ENCODE data around the gene GMPPA. TPM values are rescaled to one million over a fixed set of nuclear protein-coding genes. Genes with fewer than 3 reads are reported as not detected.
A peak's percentile ranks its signal among the peaks of the same experiment; 100 is the strongest.

The GMPPA gene
- total RNA-seq, 1 donor from 2014 or later: 21.6 TPM

GRCh38 chr2:219465659-219466561 is 32.8 kb upstream of the GMPPA start:
- ATAC-seq: no peak
- intact Hi-C loops (cut with micrococcal nuclease): loop anchor here (10.0 kb wide), 1 partner anchor 69 kb away; no protein-coding TSS in a partner anchor
- DNase-seq: peak; percentile 32

DNA sequence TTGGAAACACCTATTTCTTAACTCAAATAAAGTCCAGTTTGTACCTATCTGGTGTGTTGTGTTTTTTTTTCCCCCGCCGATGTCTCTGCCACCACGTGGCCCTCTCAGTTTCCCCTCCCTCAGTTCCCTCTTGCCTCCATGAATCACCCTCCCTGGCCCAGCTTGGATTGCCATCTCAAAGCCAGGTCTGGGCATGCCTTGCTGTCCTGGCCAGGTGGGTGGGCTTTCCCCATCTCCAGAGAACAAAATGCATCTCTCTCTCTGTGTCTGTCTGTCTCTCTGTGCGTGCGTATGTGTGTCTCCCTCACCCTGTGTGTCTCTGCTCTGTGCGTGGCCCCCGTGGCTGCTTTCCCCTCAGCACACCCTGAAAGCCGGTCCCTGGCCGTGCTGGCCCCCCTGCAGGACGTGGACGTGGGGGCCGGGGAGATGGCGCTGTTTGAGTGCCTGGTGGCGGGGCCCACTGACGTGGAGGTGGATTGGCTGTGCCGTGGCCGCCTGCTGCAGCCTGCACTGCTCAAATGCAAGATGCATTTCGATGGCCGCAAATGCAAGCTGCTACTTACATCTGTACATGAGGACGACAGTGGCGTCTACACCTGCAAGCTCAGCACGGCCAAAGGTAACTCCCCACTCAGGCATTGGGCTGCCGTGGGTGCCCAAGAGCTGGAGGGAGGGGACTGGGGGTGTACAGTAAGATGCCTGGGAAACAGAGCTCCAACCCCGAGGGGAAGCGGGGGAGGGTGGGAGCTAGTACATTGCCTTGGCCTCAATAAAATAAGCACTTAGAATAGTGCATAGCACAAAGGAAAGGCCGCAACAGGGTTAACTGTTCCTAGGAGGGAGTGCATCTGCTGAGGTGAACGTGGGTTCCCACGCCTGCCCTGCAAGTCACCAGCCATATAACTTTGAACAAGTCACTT is 31.6 kb upstream of the GMPPA start:
- intact Hi-C loops (cut with micrococcal nuclease): loop anchor here (10.0 kb wide), 1 partner anchor 68 kb away; no protein-coding TSS in a partner anchor
- peak; percentile 23 for DNase-seq
- ATAC-seq: no peak

DNA sequence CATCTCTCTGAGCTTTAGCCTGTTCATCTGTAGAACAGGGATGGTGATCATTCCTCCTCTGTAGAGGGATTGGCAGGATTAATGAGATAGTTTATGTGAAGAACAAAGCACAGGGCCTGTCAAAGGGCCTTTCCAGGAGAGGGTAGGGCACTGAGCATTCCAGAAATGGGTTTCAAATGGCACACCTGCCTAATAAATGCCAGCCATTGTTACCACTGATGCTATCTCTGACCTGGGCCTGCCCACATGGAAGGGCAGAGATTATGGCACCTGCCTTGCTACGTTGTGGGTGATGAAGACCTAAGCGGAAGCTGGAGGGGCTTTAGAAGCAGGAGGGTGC is 31.0 kb upstream of the GMPPA start:
- intact Hi-C loops (cut with micrococcal nuclease): loop anchor here (10.0 kb wide), 1 partner anchor 67 kb away; no protein-coding TSS in a partner anchor
- ATAC-seq: no peak
- no peak for DNase-seq

DNA sequence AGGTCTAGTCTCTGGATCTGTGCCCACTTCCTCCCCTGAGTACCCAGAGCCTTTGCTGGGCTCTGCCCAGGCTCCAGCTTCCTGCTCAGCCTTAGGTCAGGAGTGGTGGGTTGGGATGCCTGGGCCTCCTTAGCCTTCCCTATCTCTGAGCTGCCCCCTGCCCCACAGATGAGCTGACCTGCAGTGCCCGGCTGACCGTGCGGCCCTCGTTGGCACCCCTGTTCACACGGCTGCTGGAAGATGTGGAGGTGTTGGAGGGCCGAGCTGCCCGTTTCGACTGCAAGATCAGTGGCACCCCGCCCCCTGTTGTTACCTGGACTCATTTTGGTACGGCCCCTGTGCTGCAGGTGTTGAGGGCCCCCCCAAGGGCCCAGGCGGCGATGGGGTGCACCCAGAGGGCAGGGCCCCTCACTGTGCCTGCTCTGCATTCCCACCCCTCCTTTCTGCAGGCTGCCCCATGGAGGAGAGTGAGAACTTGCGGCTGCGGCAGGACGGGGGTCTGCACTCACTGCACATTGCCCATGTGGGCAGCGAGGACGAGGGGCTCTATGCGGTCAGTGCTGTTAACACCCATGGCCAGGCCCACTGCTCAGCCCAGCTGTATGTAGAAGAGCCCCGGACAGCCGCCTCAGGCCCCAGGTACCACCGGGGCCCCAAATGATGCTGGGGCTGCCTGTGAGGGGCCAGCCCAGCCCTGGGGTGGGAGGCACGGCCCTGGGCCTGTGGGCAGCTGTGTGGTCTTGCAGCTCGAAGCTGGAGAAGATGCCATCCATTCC is 30.1 kb upstream of the GMPPA start:
- intact Hi-C loops (cut with micrococcal nuclease): loop anchor here (10.0 kb wide), 1 partner anchor 66 kb away; no protein-coding TSS in a partner anchor
- ATAC-seq (no peak), DNase-seq (no peak)

DNA sequence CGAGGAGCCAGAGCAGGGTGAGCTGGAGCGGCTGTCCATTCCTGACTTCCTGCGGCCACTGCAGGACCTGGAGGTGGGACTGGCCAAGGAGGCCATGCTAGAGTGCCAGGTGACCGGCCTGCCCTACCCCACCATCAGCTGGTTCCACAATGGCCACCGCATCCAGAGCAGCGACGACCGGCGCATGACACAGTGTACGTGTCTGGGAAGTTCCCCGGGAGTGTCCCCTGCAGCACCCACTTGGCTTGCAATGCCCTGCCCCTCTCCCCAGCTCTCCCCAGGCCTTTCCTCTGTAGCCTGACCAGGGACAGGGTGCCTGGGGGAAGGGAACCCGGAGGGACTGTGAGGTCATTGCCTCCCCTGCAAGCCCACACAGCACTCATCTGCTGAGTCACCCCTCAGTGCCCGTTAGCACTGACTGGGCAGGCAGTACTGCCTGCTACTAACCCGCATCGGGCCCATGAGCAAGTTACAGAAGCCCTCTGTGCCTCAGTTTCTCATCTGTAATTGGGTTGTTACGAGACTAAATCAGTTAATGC is 29.4 kb upstream of the GMPPA start:
- intact Hi-C loops (cut with micrococcal nuclease): loop anchor here (10.0 kb wide), 1 partner anchor 66 kb away; no protein-coding TSS in a partner anchor
- ATAC-seq (peak; percentile 56), DNase-seq (no peak)

GRCh38 chr2:219470429-219470828 is 28.3 kb upstream of the GMPPA start:
- ATAC-seq (peak; percentile 62), DNase-seq (no peak)
- intact Hi-C loops (cut with micrococcal nuclease): no loop called here

DNA sequence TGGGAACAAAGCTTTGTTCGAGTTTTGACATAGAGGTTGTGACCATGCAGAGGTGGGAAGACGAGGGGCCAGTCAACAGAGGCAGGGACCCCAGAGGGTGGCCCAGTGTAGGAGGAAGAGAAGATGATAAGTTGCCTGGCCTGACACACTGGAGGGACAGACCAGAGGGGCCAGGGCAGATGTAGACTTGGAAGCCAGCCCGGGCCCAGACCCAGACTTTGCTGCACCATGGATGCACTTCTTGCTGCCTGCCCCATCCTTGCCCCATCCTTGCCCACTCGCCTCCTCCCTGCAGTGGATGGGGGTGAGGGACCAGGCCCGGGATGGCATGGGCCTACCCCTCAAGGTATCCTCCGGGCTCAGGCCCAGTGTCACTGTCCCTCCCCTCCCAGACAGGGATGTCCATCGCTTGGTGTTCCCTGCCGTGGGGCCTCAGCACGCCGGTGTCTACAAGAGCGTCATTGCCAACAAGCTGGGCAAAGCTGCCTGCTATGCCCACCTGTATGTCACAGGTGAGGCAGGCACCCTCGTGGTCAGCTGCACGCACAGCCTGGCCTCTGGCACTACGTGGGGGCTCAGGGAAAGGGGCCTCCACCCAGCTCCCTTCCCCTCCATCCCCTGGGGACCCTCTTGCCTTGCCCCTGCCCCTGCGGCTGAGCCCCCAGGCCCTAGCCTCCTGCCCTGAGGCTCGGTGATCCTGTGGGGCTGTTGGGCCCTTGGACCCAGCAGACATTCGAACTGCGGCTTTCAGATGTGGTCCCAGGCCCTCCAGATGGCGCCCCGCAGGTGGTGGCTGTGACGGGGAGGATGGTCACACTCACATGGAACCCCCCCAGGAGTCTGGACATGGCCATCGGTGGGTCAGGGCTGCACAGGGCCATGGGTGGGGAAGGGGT is 27.0 kb upstream of the GMPPA start:
- ATAC-seq (no peak), DNase-seq (no peak)
- intact Hi-C loops (cut with micrococcal nuclease): no loop called here

DNA sequence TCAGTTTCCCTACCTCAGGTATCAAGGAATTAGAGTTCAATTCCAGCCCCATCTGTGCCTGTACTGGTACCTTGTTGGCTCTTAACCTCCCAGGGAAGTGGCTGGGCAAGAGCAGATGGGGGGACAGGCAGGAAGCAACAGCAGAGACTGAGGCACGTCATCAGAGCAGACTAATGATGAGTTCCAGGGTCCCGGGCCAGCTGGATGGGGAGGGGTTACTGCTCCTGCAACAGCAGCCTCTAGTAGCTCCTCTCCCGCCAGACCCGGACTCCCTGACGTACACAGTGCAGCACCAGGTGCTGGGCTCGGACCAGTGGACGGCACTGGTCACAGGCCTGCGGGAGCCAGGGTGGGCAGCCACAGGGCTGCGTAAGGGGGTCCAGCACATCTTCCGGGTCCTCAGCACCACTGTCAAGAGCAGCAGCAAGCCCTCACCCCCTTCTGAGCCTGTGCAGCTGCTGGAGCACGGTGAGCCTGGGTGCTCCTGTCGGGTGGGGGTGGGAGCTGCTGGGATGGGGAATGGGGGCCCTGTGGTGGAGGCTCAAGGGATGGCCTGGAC is 26.0 kb upstream of the GMPPA start:
- ATAC-seq: no peak
- intact Hi-C loops (cut with micrococcal nuclease): no loop called here
- no peak for DNase-seq

DNA sequence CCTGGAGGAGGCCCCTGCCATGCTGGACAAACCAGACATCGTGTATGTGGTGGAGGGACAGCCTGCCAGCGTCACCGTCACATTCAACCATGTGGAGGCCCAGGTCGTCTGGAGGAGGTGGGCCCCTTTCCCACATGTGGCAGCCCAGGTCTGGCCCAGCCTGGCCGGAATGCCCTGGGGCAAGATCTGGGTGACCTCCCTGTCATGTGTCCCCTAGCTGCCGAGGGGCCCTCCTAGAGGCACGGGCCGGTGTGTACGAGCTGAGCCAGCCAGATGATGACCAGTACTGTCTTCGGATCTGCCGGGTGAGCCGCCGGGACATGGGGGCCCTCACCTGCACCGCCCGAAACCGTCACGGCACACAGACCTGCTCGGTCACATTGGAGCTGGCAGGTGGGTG is 25.2 kb upstream of the GMPPA start:
- no peak for ATAC-seq
- intact Hi-C loops (cut with micrococcal nuclease): no loop called here
- no peak for DNase-seq

- ATAC-seq (no peak), DNase-seq (no peak)
- intact Hi-C loops (cut with micrococcal nuclease): no loop called here
These were observed 24.2 kb upstream of the GMPPA start for GRCh38 chr2:219474285-219475060.

- no peak for DNase-seq
- intact Hi-C loops (cut with micrococcal nuclease): no loop called here
- ATAC-seq: peak; percentile 42
These were observed 23.4 kb upstream of the GMPPA start for GRCh38 chr2:219475278-219475677.

- ATAC-seq (peak; percentile 68), DNase-seq (peak; percentile 82)
- intact Hi-C loops (cut with micrococcal nuclease): no loop called here
These were observed 22.7 kb upstream of the GMPPA start for GRCh38 chr2:219475697-219476651.

DNA sequence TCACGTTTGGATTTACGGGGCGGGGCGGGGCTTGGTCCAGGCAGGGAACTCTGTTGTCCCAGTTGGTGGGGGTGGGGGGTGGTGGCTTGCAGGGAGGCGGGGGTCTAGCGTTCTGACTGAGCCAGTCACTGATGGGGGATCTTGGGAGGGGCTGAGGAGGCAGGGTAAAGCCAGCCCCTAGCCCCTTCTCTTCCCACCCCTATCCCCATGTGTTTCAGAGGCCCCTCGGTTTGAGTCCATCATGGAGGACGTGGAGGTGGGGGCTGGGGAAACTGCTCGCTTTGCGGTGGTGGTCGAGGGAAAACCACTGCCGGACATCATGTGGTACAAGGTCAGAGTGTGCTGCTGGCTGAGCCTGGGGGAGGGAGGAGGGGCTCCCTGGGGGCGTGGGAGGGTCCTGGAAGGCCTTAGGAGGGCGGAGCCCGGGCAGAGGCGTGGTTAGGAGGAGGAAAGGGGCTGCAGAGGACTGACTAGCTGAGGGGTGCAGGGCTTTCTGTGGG is 22.0 kb upstream of the GMPPA start:
- peak; percentile 2 for ATAC-seq

GRCh38 chr2:219477179-219477578 is 21.5 kb upstream of the GMPPA start:
- ATAC-seq: no peak
- intact Hi-C loops (cut with micrococcal nuclease): no loop called here
- no peak for DNase-seq

More for the DNA sequence above, 22.0 kb upstream of the GMPPA start:
- no peak for DNase-seq
- intact Hi-C loops (cut with micrococcal nuclease): no loop called here

- peak; percentile 85 for DNase-seq
- ATAC-seq: peak; percentile 79
These were observed 20.9 kb upstream of the GMPPA start for GRCh38 chr2:219477815-219478214.

DNA sequence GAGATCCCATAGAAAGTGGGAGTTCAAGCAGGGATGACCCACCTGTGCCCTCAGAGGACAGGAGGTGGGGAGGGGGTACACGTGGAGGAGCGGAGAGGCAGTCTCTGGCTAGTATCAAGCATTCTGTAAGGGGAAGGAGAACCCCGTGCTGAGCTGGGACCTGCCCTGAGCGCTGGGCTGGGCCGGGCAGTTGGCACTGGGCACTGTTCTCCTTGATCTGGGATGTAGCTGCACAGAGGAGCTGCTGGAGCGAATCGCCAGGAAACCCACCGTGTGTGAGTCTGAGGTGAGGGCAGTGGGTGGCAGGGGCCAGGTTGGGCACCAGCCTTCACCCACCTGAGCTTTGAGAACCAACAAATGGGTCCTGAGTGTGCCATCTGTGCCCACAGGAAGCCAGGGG is 19.8 kb upstream of the GMPPA start:
- DNase-seq (no peak), ATAC-seq (no peak)
- intact Hi-C loops (cut with micrococcal nuclease): no loop called here

More at GRCh38 chr2:219477815-219478214, 20.9 kb upstream of the GMPPA start:
- intact Hi-C loops (cut with micrococcal nuclease): no loop called here
